GM19238 (cell line): ENCODE results near the gene C12orf57.

ENCODE experiments used
- DNase-seq: peaks from one replicate; pipeline ENCODE4 v3.0.0; 2011; ENCODE audit warnings: low spot score; ENCODE audit not compliant: insufficient read length

Gene C12orf57

GRCh38 chr12:6952863-6953441 lies 9.1 kb downstream of the C12orf57 start:
- DNase-seq = no peak

DNA sequence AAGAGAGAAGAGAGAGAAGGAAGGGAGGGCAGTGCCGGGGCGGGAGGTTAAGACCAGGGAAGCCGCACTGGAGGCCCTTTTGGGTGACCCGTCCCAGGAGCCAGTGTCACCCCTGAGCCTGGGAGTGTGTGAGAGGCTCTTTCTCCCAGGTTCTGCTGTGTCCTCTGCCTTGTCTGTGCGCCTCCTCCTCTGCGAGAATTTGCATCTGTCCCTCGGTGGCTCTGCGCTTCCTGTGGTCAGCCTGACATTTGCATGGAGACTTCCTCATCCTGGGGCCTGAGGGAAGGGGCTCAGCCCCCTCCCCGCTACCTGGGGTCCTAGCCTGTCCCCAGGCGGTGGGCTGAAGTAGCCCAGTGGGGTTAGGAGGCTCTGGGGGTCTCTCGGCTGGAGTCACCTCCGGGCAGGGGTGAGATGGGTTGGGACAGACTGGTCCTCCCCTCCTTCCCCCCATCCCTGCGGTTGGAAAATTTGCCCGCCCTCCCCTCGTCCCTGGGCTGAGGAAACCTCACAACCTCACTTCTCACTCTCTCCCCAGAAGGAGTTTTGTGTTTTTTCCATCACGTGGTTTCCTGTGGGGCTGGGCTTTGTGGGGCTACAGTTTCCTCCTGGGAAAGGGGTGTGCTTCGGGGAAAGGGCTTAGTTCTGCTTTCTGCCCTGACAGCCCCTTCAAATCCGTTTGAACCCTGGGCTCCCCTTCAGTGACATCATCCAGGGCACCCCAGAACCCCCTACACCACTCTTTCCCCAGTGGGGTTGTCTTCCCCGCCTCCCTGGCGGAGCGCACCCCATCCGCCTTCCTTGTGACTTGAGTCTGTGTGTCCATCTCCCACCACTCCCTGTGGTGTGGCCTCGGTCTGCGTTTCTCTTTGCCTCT lies 9.9 kb downstream of the C12orf57 start:
- peak; percentile 73 for DNase-seq

DNA sequence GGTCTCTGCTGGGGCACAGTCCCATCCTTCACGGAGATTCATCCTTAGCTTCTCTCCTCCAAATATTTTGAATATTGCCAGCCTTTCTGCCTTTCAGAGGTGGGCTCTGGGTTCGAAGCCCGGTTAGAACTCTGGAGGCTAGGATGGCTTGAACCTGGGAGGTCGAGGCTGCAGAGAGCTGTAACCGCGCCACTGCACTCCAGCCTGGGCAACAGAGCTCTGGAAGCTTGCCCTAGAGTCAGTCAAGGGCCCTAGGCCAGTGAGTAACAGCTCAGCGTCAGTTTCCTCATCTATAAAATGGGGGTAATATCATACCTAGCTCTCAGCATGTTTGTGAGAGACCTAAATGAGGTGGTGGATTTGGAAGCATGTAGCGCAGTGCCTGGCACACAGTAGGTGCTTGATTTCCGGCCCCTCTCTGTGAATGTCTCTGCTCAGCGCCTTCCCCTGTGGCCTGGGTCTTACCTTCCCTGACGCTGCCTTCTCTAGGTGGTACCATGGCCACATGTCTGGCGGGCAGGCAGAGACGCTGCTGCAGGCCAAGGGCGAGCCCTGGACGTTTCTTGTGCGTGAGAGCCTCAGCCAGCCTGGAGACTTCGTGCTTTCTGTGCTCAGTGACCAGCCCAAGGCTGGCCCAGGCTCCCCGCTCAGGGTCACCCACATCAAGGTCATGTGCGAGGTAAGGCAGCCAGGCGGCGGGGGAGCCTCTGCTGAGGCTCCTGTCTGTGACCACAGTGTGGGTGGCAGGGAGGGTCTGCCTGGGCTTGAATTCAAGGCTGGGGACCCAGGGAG lies 10.7 kb downstream of the C12orf57 start:
- no peak for DNase-seq

- no peak for DNase-seq
Observed at GRCh38 chr12:6955108-6956020, 11.5 kb downstream of the C12orf57 start.

DNA sequence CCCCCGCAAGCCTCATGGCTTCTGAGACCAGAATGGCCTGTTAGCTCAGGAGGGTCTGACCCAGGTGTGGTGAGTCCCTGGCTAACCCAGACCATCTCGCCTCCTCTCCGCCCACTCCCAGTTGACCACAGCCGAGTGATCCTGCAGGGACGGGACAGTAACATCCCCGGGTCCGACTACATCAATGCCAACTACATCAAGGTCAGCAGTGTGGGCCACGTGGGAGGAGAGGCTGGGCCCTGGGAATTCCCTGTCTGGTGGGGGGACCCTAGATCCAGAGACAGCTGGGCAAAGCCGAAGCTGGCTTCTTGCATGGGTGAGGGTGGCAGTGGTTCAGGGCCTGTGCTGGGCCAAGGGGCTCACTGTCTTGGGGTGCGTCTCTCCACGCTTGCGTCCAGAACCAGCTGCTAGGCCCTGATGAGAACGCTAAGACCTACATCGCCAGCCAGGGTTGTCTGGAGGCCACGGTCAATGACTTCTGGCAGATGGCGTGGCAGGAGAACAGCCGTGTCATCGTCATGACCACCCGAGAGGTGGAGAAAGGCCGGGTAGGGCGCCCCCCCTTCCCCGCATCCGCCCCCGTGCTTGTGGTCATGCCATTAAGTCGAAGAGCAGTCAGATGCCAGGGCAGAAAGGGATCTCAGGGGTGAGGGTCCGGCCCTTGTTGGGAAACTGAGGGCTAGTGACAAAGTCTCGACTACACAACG lies 12.4 kb downstream of the C12orf57 start:
- DNase-seq = no peak

GRCh38 chr12:6957151-6957701 lies 13.4 kb downstream of the C12orf57 start:
- DNase-seq = no peak

DNA sequence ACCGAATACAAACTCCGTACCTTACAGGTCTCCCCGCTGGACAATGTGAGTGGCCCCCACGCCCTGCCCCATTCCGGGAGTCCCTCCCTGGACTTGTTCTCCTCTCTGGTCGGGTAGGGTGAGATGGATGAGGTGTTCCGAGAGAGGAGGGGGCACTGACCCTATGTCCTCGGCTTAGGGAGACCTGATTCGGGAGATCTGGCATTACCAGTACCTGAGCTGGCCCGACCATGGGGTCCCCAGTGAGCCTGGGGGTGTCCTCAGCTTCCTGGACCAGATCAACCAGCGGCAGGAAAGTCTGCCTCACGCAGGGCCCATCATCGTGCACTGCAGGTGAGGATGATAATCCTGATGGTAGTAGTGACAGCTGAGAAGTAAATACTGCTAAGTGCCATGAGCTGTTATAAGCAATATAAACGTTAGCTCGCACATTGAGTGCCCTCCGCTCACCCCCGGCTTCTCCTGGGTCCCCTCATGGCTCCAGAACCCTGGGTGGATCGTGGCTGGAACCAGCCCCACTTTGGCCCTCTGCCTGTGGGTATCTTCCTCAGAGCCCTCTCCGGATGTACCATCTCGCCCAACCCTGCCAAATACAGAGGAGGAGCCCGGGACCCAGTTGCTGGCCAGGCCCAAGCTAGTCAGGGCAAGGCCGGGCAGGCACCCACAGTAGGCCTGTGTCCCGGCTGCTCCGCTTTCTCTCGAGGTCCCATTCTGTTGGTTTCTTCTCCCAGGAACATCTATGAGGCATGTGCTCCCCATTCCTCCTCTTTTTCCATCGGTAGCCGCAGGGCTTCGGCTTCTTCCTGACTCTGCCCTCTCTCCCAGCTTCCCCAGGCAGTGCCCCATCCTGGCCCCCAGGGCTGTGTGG lies 14.2 kb downstream of the C12orf57 start:
- no peak for DNase-seq

DNA sequence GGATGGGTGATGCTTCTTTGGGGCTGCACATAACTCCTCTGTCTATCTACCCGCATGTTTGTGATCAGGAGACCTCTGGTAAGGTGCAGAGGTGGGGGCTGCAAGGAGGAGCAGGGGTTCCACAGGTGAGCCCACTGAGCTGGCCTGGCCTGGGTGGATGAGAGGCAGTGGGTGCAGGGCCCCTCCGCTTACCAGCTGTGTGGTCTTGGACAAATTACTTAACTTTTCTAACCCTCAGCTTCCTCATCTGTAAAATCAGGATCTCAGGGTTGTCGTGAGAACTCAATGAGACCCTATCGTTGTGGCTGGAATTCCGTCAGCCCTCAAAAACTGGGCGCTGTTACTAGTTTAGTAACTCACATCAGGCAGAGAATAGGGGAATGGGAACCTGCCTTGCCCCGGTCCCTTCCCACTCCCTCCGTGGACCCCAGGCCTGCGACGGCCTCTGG lies 14.8 kb downstream of the C12orf57 start:
- no peak for DNase-seq

- no peak for DNase-seq
Observed at GRCh38 chr12:6959058-6959804, 15.4 kb downstream of the C12orf57 start.

DNA sequence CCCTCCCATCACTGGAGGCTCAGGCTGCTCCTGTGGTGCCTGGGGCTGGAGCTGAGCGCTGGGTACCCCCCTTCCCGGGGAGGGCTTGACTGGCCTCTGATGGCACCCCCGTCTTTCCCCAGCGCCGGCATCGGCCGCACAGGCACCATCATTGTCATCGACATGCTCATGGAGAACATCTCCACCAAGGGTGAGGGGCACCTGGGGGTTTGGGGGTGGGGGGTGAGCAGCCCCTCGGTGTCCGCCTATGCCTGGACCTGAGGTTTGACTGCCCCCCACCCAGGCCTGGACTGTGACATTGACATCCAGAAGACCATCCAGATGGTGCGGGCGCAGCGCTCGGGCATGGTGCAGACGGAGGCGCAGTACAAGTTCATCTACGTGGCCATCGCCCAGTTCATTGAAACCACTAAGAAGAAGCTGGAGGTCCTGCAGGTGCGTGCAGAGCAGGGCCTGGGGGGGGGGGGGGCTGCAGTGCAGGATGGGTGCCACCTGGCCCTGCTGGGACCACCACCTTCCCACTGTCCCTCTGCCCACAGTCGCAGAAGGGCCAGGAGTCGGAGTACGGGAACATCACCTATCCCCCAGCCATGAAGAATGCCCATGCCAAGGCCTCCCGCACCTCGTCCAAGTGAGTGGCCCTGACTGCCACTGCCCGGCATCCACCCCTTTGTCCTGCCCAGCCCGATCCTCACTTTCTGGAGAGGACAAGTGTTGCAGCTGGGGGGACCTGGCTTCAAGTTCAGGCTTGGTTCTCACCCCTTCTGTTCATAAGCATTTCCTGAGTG lies 16.2 kb downstream of the C12orf57 start:
- no peak for DNase-seq

GRCh38 chr12:6960593-6961277 lies 16.9 kb downstream of the C12orf57 start:
- DNase-seq = no peak

- DNase-seq = no peak
Observed at GRCh38 chr12:6961278-6961694, 17.5 kb downstream of the C12orf57 start.

- DNase-seq = no peak
Observed at GRCh38 chr12:6961695-6962284, 18.0 kb downstream of the C12orf57 start.

DNA sequence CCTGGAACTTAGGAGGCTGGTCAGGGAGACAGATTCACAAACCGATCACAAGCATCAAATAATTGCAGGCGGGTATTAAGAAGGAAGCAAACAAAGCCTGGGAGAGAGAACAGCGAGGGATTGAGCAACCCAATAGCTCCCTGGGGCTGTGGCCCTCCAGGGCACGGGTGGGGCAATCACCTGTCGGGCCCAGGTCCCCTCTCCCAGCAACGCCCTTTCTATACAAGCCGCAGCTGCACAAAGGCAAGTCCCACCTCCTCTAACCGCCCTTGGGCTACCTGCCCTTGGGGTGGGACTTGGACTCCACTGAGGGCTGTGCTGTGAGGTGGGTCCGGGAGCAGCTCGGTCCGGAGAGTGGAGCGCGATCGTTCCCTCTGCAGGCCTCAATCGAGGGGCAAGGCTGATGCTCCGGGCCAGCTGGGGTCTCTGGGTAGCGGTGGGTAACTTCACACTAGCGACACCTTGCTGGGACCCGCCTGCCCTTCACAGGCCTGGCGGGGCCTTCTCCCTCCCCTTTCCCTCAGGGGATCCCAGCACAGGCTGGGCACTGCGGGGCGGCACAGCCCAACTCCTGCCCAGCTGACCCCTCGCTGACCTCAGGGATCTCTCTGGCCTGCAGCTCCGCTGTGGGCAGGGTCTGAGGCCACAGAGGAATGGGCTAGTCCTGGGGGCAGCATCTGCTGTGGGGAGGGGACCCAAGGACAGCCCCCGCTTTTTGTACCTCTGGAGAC lies 18.6 kb downstream of the C12orf57 start:
- no peak for DNase-seq

DNA sequence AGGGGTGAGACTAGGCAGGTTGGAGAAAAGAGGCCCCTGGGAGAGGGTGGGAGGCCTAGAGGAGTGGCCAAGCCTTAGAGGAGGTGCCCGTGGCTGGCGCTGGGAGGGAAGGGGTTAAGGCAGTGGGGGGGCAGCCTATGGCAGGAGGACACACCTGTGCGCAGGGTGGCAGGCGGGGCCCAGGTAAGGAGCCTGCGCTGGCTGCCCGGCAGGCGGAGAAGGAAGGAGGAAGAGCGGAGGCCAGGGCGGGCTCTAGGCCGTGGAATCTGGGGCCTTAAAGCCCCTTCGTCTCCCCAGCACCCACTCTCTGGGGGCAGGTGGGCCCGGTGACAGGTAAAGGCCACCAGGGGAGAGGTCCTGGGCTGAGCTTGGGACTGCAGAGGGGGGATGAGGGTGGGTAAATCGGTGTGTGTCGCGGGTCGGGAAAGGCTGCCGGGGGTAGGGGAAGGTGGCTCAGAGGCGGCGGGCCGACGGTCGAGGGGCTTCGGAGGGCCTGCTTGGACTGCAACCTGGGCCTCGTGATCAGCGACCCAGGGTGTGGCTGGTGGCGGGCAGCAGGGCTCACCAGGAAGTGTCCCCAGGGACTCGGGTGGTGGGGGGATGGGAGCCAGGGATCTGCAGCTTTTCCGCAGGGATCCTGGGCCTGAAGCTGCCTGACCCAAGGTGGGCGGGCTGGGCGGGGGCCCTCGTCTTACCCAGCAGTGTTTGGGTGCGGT lies 19.4 kb downstream of the C12orf57 start:
- DNase-seq = no peak
